Measurements from ENCODE around the gene FGB.

The FGB gene

DNA sequence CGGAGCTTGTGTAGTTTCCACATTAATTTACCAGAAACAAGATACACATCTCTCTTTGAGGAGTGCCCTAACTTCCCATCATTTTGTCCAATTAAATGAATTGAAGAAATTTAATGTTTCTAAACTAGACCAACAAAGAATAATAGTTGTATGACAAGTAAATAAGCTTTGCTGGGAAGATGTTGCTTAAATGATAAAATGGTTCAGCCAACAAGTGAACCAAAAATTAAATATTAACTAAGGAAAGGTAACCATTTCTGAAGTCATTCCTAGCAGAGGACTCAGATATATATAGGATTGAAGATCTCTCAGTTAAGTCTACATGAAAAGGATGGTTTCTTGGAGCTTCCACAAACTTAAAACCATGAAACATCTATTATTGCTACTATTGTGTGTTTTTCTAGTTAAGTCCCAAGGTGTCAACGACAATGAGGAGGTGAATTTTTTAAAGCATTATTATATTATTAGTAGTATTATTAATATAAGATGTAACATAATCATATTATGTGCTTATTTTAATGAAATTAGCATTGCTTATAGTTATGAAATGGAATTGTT, at the start of gene FGB:
FGB (plus strand) TSS at position 315 of the 558 bp plus-strand sequence; CDS start at position 323, 8 bp downstream.
- Mint-ChIP-seq H3K4me1 (ENCODE audit: low read depth) (no peaks in the 10 kb centered on the region), H3K27ac (no peak within 1 kb of the TSS), H3K9me3 (no peaks in the 10 kb centered on the region), H3K4me3 (no peak within 1 kb of the TSS), H3K27me3 (peaks cover 15% of the 10 kb centered on the region), H3K36me3 (ENCODE audit: low read depth) (no peaks in the 10 kb centered on the region)

GRCh38 chr4:154516318-154517029, 46.3 kb upstream of the FGB start:
- Mint-ChIP-seq H3K4me1 (ENCODE audit: low read depth) (no peaks in the 10 kb centered on the region), H3K36me3 (ENCODE audit: low read depth) (no peaks in the 10 kb centered on the region), H3K27me3 (peaks cover 57% of the 10 kb centered on the region), H3K9me3 (no peaks in the 10 kb centered on the region), H3K4me3 (no peak overlapping the region), H3K27ac (no peak overlapping the region)

GRCh38 chr4:154517591-154517990, 45.2 kb upstream of the FGB start:
- Mint-ChIP-seq H3K36me3 (ENCODE audit: low read depth) (no peaks in the 10 kb centered on the region), H3K4me1 (ENCODE audit: low read depth) (no peaks in the 10 kb centered on the region), H3K27ac (no peak overlapping the region), H3K4me3 (no peak overlapping the region), H3K9me3 (no peaks in the 10 kb centered on the region), H3K27me3 (peaks cover 63% of the 10 kb centered on the region)

GRCh38 chr4:154519214-154519613, 43.6 kb upstream of the FGB start:
- no peaks in the 10 kb centered on the region for H3K36me3 Mint-ChIP-seq (ENCODE audit: low read depth)
- no peak overlapping the region for H3K4me3 Mint-ChIP-seq

DNA sequence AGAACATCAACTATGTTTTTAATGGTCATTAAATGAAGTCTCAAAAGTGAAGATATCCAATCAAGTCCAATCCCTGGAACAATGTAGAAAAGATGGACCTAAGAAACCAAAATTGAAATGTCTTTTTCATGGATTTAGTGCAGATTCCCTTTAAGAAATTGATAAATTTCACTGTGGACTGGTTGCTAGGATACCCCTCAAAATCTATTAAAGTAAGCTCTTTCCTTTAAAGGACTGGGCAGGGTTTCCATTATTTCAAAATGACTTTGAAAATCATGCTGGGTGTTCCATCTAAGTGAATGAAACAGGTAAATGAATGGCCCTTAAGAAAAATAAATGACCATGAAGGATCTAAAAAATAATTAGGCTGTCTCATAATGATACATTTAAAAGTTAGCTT, 41.2 kb upstream of the FGB start:
- H3K36me3 Mint-ChIP-seq (ENCODE audit: low read depth) = no peaks in the 10 kb centered on the region
- H3K27me3 Mint-ChIP-seq = peaks cover 63% of the 10 kb centered on the region
- no peaks in the 10 kb centered on the region for H3K4me1 Mint-ChIP-seq (ENCODE audit: low read depth)
- no peaks in the 10 kb centered on the region for H3K9me3 Mint-ChIP-seq
- no peak overlapping the region for H3K4me3 Mint-ChIP-seq
- no peak overlapping the region for H3K27ac Mint-ChIP-seq

More at GRCh38 chr4:154519214-154519613, 43.6 kb upstream of the FGB start:
- no peak overlapping the region for H3K27ac Mint-ChIP-seq
- H3K4me1 Mint-ChIP-seq (ENCODE audit: low read depth) = no peaks in the 10 kb centered on the region
- peaks cover 59% of the 10 kb centered on the region for H3K27me3 Mint-ChIP-seq
- no peaks in the 10 kb centered on the region for H3K9me3 Mint-ChIP-seq

DNA sequence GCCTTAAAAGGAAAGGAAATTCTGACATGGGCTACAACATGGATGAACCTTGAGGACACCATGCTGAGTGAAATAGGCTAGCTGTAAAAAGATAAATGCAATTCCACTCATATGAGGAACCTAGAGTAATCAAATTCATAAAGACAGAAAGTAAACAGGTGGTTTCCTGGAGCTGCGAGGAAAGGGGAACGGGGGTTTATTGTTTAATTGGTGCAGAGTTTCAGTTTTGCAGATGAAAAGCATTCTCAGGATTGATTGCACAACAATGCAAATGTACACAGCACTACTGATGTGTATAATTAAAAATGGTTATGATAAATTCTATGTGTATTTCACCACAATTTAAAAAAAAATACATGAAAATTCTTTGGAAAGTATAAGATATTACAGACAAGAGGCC, 36.7 kb upstream of the FGB start:
- Mint-ChIP-seq H3K36me3 (ENCODE audit: low read depth) (no peaks in the 10 kb centered on the region), H3K9me3 (no peaks in the 10 kb centered on the region), H3K27ac (no peak overlapping the region), H3K4me1 (ENCODE audit: low read depth) (no peaks in the 10 kb centered on the region), H3K27me3 (peaks cover 40% of the 10 kb centered on the region), H3K4me3 (no peak overlapping the region)

DNA sequence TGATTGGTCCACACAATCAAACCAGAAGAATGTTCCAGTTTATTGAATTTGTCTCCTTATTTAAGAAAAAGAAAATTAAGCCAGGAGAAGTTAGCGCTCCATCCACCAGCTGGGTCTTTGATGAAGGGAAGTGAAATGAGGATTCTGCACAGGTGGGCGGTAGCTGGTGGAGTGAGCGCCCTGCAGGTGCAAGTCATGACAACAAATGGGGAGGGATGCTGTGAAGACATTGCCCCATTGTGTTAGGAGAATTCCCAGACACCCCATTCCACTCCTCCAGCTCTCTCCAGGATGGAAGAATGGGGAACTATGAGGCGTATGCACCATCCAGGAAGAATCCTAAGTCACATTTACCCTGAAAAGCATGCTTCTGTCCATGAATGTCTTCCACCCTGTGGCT, 35.5 kb upstream of the FGB start:
- no peak overlapping the region for H3K27ac Mint-ChIP-seq
- peaks cover 34% of the 10 kb centered on the region for H3K27me3 Mint-ChIP-seq
- H3K4me3 Mint-ChIP-seq = no peak overlapping the region
- H3K9me3 Mint-ChIP-seq = no peaks in the 10 kb centered on the region
- no peaks in the 10 kb centered on the region for H3K36me3 Mint-ChIP-seq (ENCODE audit: low read depth)
- H3K4me1 Mint-ChIP-seq (ENCODE audit: low read depth) = no peaks in the 10 kb centered on the region

DNA sequence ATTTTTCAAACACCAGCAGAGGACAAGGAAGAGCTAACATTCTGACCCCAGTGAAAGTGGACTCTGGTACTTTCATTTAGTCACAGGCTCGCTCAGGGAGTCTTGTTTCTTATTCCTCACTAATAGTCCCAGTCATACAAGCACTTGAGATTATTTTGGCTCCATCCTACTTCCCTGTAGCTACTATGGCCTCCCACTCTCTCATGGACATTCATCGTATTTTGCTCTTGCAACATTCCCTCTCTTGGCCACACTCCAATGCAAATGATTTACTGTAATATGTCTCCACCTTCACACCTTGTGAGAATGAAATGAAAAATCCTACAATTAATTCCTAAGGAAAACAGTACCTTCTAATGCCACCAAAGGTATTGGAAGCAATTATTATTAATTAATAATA, 33.9 kb upstream of the FGB start:
- Mint-ChIP-seq H3K4me1 (ENCODE audit: low read depth) (no peaks in the 10 kb centered on the region), H3K27ac (no peak overlapping the region), H3K9me3 (no peaks in the 10 kb centered on the region), H3K4me3 (no peak overlapping the region), H3K36me3 (ENCODE audit: low read depth) (no peaks in the 10 kb centered on the region), H3K27me3 (peaks cover 26% of the 10 kb centered on the region)

DNA sequence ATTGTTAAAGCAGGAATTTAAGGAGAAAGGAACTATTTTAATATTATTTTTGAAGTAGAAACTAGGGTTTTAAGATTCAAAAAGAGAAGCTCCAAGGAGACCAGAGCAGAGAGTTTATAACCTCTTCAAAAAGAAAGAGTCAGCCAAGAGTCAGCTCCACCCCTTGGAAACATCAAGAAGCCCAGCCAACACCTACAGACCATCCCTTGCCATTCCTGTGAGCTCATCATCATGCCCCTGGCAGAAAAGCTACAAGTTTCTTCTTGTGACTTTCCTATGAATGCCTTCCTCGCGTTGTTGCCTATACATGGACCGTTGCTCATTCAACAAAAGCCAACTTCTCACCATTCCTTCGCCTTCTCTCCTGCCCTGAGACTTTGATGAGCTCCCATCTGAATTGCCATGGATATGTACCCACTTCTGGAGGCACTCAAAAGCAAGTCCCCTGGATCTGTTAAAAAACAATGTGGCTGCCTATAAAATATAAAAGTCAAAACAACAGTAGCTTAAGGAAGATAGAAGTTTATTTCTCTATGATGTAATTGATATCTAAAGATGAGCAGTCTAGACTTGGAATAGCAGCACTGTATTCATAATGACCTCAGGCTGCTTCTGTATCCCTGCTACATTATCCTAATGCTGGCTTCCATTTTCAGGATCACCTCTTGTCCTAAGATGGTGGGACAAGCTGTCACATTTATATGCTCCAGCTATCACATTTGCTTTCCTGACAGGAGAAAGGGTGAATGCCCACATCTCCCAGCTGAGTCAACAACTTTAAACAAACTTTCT, 32.9 kb upstream of the FGB start:
- peaks cover 8% of the 10 kb centered on the region for H3K36me3 Mint-ChIP-seq (ENCODE audit: low read depth)
- no peak overlapping the region for H3K4me3 Mint-ChIP-seq
- no peak overlapping the region for H3K27ac Mint-ChIP-seq
- H3K9me3 Mint-ChIP-seq = no peaks in the 10 kb centered on the region
- no peaks in the 10 kb centered on the region for H3K4me1 Mint-ChIP-seq (ENCODE audit: low read depth)
- peaks cover 24% of the 10 kb centered on the region for H3K27me3 Mint-ChIP-seq

- Mint-ChIP-seq H3K9me3 (no peaks in the 10 kb centered on the region), H3K27ac (no peak overlapping the region), H3K4me3 (no peak overlapping the region), H3K4me1 (ENCODE audit: low read depth) (no peaks in the 10 kb centered on the region), H3K36me3 (ENCODE audit: low read depth) (peaks cover 28% of the 10 kb centered on the region), H3K27me3 (no peaks in the 10 kb centered on the region)
Observed at GRCh38 chr4:154534296-154534695, 28.5 kb upstream of the FGB start.

DNA sequence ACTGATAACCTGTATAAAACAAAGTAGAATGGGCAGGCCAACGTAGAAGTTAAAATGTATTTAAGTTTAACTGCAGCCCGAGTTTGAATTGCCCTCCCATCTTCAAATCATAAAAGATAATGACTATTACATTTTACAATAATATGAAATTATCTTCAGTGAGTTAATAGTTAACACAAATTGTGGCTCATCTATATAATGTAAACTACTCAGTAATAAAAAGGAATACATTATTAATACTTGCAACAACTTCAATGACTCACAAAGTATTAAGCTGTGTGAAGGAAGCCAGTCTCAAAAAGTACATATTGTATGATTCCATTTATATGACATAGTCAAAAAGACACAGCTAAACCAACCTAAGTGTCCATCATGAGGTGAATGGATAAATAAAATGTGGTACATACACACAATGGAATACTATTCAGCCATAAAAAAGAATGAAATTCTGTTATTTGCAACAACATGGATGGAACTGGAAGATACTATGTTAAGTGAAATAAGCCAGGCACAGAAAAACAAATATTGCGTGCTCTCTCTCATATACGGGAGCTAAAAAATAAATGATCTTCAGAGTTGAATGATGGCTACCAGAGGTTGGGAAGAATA, 20.4 kb upstream of the FGB start:
- H3K9me3 Mint-ChIP-seq = no peaks in the 10 kb centered on the region
- H3K27me3 Mint-ChIP-seq = no peaks in the 10 kb centered on the region
- no peak overlapping the region for H3K4me3 Mint-ChIP-seq
- H3K36me3 Mint-ChIP-seq (ENCODE audit: low read depth) = peaks cover 58% of the 10 kb centered on the region
- peaks cover 2% of the 10 kb centered on the region for H3K4me1 Mint-ChIP-seq (ENCODE audit: low read depth)
- no peak overlapping the region for H3K27ac Mint-ChIP-seq

DNA sequence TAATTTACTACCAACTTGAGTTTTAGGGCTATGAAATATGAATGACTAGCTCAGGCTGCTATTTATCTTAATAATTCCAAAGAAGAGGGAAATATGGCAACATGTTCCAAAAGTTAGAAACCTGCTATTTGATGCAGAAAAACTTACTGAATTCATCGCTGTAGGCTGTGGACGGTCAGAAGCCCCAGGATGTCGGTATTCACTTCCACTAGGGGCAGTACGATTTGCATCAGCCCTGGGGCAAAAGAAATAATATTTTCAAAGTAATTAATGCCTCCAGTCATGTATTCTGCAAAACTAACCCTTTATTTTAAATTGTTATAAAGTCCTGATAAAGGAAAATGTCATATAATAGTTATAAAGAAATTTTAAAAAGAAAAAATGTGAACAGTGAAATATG, 17.1 kb upstream of the FGB start:
- Mint-ChIP-seq H3K27me3 (no peaks in the 10 kb centered on the region), H3K27ac (no peak overlapping the region), H3K4me3 (no peak overlapping the region), H3K36me3 (ENCODE audit: low read depth) (peaks cover 49% of the 10 kb centered on the region), H3K9me3 (no peaks in the 10 kb centered on the region), H3K4me1 (ENCODE audit: low read depth) (peaks cover 20% of the 10 kb centered on the region)

- H3K9me3 Mint-ChIP-seq = no peaks in the 10 kb centered on the region
- H3K27ac Mint-ChIP-seq = peak within 1 kb of the TSS; percentile 92
- H3K4me1 Mint-ChIP-seq (ENCODE audit: low read depth) = peaks cover 26% of the 10 kb centered on the region
- H3K27me3 Mint-ChIP-seq = no peaks in the 10 kb centered on the region
- H3K36me3 Mint-ChIP-seq (ENCODE audit: low read depth) = peaks cover 22% of the 10 kb centered on the region
- peak within 1 kb of the TSS; percentile 95 for H3K4me3 Mint-ChIP-seq
Observed at GRCh38 chr4:154549894-154550790, 12.7 kb upstream of the FGB start, which contains the start of gene PLRG1. TSS of gene PLRG1 (minus strand) at chr4:154550400. CDS start at chr4:154550308, 92 bp downstream.

Data from stimulated activated naive CD8-positive, alpha-beta T cell treated with anti-CD3 and anti-CD28 coated beads, Interleukin-15, Interleukin-2, amounts not matched to agents 100 ng/mL and 50 ng/mL, for 24 hours (primary cell).